ENCODE measurements around the gene GPR15LG. TPM values are rescaled to one million over a fixed set of nuclear protein-coding genes. Genes with fewer than 3 reads are reported as not detected.

The GPR15LG gene
- total RNA-seq: not detected in 2 replicates

DNA sequence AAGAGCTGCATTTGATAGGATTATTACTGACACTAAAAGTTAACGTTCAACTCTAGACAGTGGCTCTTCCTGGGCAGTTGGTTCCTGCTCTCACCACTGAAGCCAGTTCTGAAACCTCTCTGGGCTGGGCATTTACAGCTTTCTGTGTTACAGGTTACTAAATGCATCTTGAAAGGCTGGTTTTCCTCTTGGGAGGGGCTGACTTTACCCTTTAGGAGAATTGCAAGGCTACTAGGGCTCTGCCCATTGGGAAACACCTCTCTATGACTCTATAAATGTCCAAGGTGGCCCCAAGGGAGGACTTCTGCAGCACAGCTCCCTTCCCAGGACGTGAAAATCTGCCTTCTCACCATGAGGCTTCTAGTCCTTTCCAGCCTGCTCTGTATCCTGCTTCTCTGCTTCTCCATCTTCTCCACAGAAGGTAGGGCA is at the start of gene GPR15LG:
Gene GPR15LG, plus strand, starts transcription at position 301 of the 429 bp plus-strand sequence. Its CDS starts 51 bp downstream, at position 352.

DNA sequence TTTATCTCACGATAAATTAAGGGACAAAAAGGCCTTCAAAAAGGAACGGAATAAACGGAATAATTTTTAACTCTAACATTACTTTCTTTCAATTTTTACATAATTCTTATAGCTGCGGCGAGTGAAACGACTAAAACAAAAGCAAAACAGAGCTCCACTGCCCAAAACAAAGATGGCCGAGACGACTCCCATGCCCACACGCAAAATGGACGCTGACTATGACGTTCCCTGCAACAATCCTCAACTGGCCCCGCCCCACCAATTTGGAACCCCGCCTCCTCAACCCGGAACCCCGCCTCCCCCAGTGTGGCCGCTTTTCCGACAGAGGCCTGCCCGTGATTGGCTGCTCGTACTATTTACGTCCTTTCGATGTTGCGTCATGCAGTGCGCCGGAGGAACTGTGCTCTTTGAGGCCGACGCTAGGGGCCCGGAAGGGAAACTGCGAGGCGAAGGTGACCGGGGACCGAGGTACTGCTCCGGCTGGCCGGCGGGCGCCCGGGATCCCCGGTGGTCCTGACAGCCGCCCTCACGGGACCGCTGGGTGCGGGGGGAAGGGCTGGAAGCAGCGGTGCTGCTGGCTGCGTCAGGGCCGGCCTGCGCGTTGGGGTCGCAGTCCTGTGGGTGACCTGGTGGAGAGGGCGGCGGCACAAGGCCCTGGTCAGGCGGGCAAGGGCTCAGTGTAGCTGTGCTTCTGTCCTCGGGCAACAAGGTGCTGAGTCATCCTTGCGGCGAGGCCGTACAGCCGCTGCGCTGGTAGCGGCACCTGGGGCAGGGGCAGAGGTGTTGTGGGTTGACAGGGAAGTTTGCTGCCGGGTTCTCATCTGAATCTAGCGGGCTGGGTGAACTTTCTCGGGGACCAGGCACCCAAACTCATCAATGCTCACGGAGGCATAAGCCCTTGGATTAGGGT is 34.2 kb upstream of the GPR15LG start, which contains the start of gene GHITM:
Gene GHITM, plus strand, starts transcription at position 384 of the 910 bp plus-strand sequence. CDS start 1,992 bp downstream, outside the sequence.

DNA sequence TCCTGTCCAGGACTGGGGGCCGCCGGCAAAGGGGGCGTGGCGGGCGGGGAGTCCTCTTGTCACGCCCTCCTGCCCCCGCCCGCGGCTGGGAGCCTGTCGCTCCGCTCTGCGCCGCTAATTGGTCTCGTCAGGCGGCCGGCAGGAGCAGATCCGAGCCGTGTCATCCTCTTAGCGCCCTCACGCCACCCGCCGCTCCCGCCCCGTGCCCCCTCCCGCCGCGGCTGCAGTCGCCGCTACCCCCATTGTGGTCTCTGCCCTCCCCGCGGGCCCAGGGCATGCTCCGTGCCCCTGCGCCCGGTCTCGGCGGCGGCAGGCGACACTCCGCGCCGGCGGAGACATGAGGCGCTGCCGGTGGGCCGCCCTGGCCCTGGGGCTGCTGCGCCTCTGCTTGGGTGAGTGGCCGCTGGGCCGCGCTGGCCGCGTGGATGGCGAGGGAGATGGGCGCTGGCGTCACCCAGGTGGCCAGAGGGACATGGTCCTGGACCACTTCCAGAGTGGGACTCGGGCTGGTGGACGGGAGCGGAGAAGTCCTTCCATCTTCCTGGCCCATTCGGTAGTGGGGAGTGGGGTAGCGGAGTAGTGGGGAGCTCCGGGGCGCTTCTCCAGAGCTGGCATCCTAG is 20.9 kb downstream of the GPR15LG start, which contains the start of gene CDHR1:
Gene CDHR1, plus strand, starts transcription at position 114 of the 620 bp plus-strand sequence. Its CDS starts 224 bp downstream, at position 338.

DNA sequence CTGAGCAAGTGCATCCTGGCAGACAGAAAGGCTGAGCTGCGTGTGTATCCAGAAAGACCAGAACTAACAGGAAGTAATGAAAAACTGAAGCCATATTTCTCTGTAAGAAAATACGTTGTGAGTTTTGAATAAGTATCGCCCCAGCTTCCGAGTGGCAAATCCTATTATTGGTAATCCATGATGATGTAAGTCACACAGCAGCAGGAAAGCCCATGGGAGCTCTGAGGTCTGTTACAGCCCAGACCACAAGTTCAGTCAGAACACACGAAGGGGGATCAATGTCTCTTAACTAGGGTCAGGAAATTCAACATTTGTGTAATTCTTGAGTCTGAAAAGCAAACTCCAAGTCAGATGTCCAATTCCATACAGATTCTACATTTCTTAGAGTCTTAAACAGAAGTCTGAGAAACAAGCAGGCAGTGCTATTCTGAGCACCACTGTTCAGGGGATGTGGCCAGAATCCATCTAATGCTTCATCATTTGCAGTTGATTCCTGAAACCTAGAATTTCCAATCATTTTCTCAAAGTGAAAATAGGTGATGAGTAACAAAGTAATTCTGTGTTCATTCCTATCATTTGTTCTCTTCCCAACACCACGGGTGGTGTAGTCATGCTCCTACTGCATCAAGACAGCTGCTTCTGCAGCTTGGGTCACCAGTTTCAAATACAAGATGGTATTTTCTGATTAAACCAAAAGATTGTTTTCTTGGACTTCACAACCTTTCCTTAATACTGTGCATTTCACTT is 52.0 kb downstream of the GPR15LG start, which contains the start of gene LRIT2:
Gene LRIT2, minus strand, starts transcription at position 118 of the 747 bp plus-strand sequence. Its CDS starts 24 bp downstream, at position 94.

Other genes starting within 250 kb of the GPR15LG start
- 165 and 179 TPM in 2 replicates for gene GHITM, start 34.3 kb upstream of the GPR15LG start, total RNA-seq
- not detected in 2 replicates for gene CDHR1, start 20.7 kb downstream of the GPR15LG start, total RNA-seq
- gene LRIT2, start 51.7 kb downstream of the GPR15LG start, total RNA-seq: not detected in 2 replicates
- gene LRIT1, start 67.7 kb downstream of the GPR15LG start, total RNA-seq: not detected in 2 replicates
- not detected in 2 replicates for gene RGR, start 71.3 kb downstream of the GPR15LG start, total RNA-seq
- 21.8 and 23.2 TPM in 2 replicates for gene CCSER2, start 154.8 kb downstream of the GPR15LG start, total RNA-seq